ENCODE data around the gene SENP6. TPM values are rescaled to one million over a fixed set of nuclear protein-coding genes. Genes with fewer than 3 reads are reported as not detected.

The SENP6 gene, protein sequence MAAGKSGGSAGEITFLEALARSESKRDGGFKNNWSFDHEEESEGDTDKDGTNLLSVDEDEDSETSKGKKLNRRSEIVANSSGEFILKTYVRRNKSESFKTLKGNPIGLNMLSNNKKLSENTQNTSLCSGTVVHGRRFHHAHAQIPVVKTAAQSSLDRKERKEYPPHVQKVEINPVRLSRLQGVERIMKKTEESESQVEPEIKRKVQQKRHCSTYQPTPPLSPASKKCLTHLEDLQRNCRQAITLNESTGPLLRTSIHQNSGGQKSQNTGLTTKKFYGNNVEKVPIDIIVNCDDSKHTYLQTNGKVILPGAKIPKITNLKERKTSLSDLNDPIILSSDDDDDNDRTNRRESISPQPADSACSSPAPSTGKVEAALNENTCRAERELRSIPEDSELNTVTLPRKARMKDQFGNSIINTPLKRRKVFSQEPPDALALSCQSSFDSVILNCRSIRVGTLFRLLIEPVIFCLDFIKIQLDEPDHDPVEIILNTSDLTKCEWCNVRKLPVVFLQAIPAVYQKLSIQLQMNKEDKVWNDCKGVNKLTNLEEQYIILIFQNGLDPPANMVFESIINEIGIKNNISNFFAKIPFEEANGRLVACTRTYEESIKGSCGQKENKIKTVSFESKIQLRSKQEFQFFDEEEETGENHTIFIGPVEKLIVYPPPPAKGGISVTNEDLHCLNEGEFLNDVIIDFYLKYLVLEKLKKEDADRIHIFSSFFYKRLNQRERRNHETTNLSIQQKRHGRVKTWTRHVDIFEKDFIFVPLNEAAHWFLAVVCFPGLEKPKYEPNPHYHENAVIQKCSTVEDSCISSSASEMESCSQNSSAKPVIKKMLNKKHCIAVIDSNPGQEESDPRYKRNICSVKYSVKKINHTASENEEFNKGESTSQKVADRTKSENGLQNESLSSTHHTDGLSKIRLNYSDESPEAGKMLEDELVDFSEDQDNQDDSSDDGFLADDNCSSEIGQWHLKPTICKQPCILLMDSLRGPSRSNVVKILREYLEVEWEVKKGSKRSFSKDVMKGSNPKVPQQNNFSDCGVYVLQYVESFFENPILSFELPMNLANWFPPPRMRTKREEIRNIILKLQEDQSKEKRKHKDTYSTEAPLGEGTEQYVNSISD
- total RNA-seq (2013), result 107 TPM
- polyA plus RNA-seq (10 to 100 TPM; 22.3 to 43.9 (median 31.9) TPM), polyA minus RNA-seq (36.3 and 42.5 TPM in 2 replicates), total RNA-seq (104 to 203 (median 156) reads per million in 11 experiments)

GRCh38 chr6:75601304-75602245, at the start of gene SENP6:
TSS of gene SENP6 (plus strand) at chr6:75601880. CDS start at chr6:75602525, 645 bp downstream.
- WGBS (ENCODE audit: insufficient coverage), result under 1% methylated on average over 71 of the region's 76 CpGs

More at GRCh38 chr6:75601304-75602245, at the start of gene SENP6:
- H3K4me1 ChIP-seq (ENCODE audit: control insufficient read depth in 1 of 2, insufficient read depth in 2 of 2, low read length in 2 of 2), result peaks cover 26 to 43% of the 10 kb centered on the region in 2 donors
- peaks cover 0 to 9% of the 10 kb centered on the region in 2 donors for H3K36me3 Mint-ChIP-seq
- no peaks in the 10 kb centered on the region for H3K9me3 ChIP-seq (replicated peaks in 1 of 2; ENCODE audit: control insufficient read depth in 1 of 2, insufficient read depth in 1 of 2, low read length in 2 of 2)
- H3K36me3 ChIP-seq (replicated peaks in 1 of 2; ENCODE audit: control insufficient read depth in 1 of 2, insufficient read depth in 2 of 2, low read length in 2 of 2), result no peaks in the 10 kb centered on the region
- no peaks in the 10 kb centered on the region for H3K27me3 ChIP-seq (ENCODE audit: control insufficient read depth in 2 of 2, insufficient read depth in 2 of 2, low read length in 2 of 2)
- peaks cover 0 to 3% (median 0%) of the 10 kb centered on the region in 7 donors for H3K9me3 Mint-ChIP-seq
- H3K27ac ChIP-seq (ENCODE audit: low read depth in 1 of 2, low read length in 2 of 2), result peak within 1 kb of the TSS; percentile 83 to 94
- H3K4me3 Mint-ChIP-seq, result peak within 1 kb of the TSS; percentile 97 to 98
- peak; percentile 60 to 70 (median 66) for DNase-seq
- H3K9ac ChIP-seq (ENCODE audit: insufficient read depth, low read length, poor library complexity, severe bottlenecking), result peak within 1 kb of the TSS; percentile 99
- peaks cover 0 to 2% (median 0%) of the 10 kb centered on the region in 3 donors for H3K27me3 Mint-ChIP-seq (ENCODE audit: low read depth in 3 of 3)
- H3K4me1 Mint-ChIP-seq, result peaks cover 43% of the 10 kb centered on the region
- peak within 1 kb of the TSS; percentile 98 for H2AFZ ChIP-seq (ENCODE audit: insufficient read depth, low read depth, low read length, poor library complexity, severe bottlenecking)
- peaks cover 11% of the 10 kb centered on the region for H4K20me1 ChIP-seq (ENCODE audit: insufficient read depth, low read length)
- intact Hi-C loops (cut with micrococcal nuclease), result loop anchor here (5.0 to 10.0 kb wide), 2 partner anchors 317 to 319 kb away; partner anchors contain the start of gene TMEM30A (in 2 of the 2)
- peak within 1 kb of the TSS; percentile 94 to 99 (median 96) for H3K27ac Mint-ChIP-seq
- peak within 1 kb of the TSS; percentile 56 to 97 (median 89) for H3K4me3 ChIP-seq (replicated peaks in 1 of 3; ENCODE audit: low read depth in 2 of 3, low read length in 3 of 3)
- peaks cover 60% of the 10 kb centered on the region for H3K79me2 ChIP-seq (ENCODE audit: insufficient read depth, low read length)
- TF ChIP-seq, protein P1, sequence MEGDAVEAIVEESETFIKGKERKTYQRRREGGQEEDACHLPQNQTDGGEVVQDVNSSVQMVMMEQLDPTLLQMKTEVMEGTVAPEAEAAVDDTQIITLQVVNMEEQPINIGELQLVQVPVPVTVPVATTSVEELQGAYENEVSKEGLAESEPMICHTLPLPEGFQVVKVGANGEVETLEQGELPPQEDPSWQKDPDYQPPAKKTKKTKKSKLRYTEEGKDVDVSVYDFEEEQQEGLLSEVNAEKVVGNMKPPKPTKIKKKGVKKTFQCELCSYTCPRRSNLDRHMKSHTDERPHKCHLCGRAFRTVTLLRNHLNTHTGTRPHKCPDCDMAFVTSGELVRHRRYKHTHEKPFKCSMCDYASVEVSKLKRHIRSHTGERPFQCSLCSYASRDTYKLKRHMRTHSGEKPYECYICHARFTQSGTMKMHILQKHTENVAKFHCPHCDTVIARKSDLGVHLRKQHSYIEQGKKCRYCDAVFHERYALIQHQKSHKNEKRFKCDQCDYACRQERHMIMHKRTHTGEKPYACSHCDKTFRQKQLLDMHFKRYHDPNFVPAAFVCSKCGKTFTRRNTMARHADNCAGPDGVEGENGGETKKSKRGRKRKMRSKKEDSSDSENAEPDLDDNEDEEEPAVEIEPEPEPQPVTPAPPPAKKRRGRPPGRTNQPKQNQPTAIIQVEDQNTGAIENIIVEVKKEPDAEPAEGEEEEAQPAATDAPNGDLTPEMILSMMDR (IDR thresholded peaks at IDR 0.05), result no peak
- H3K4me2 ChIP-seq (replicated peaks; ENCODE audit: extremely low read depth, low read length, poor library complexity, severe bottlenecking), result peak within 1 kb of the TSS; percentile 87

Measured in CD14-positive monocyte (primary cell).